ENCODE data around the gene GLE1. TPM values are rescaled to one million over a fixed set of nuclear protein-coding genes. Genes with fewer than 3 reads are reported as not detected.

The GLE1 gene
- total RNA-seq, 2 experiments from 2014 or later, result 46.3 to 46.9 TPM

- CTCF ChIA-PET, result no interaction called here
- POLR2A ChIA-PET, result no interaction called here
Measured at GRCh38 chr9:128546504-128546903, 42.0 kb downstream of the GLE1 start.

- POLR2A ChIA-PET, result no interaction called here
- CTCF ChIA-PET, result no interaction called here
Measured at GRCh38 chr9:128548876-128549275, 44.4 kb downstream of the GLE1 start.

- ChIA-PET POLR2A (interaction anchor here (0.6 to 1.9 kb wide), 6 partner anchors 10 to 274 kb away, joined by 3 to 5 read pairs (median 4); partner anchors contain the start of genes GLE1, GOLGA2 and SWI5), CTCF (interaction anchor here (0.6 kb wide), 2 partner anchors 488 to 1594 kb away, joined by 4 read pairs; no protein-coding TSS in a partner anchor)
Measured at GRCh38 chr9:128550226-128550625, 45.7 kb downstream of the GLE1 start.

- CTCF ChIA-PET, result interaction anchor here (0.9 kb wide), 1 partner anchor 112 kb away, joined by 3 read pairs; no protein-coding TSS in a partner anchor
- POLR2A ChIA-PET, result interaction anchor here (0.6 to 1.9 kb wide), 8 partner anchors 7 to 480 kb away, joined by 3 to 12 read pairs (median 4); partner anchors contain the start of genes GLE1, GOLGA2 and SWI5
Measured at GRCh38 chr9:128550770-128551656, 46.5 kb downstream of the GLE1 start.

GRCh38 chr9:128551657-128552152, 47.2 kb downstream of the GLE1 start:
- CTCF ChIA-PET, result interaction anchor here (0.9 to 1.5 kb wide), 3 partner anchors 24 to 622 kb away, joined by 3 to 4 read pairs (median 3); no protein-coding TSS in a partner anchor

GRCh38 chr9:128552153-128552743, 47.7 kb downstream of the GLE1 start, which contains the start of gene SPTAN1:
Gene SPTAN1, plus strand, starts transcription at chr9:128552587. Its CDS starts 14,154 bp downstream, at chr9:128566741.
- POLR2A ChIA-PET, result interaction anchor here (0.5 to 1.6 kb wide), 9 partner anchors 8 to 361 kb away, joined by 3 to 6 read pairs (median 4); partner anchors contain the start of genes CIZ1 and GLE1
- CTCF ChIA-PET, result interaction anchor here (0.8 to 1.5 kb wide), 4 partner anchors 10 to 621 kb away, joined by 3 to 4 read pairs (median 3); no protein-coding TSS in a partner anchor

More at GRCh38 chr9:128551657-128552152, 47.2 kb downstream of the GLE1 start:
- POLR2A ChIA-PET, result interaction anchor here (0.5 to 1.6 kb wide), 6 partner anchors 8 to 360 kb away, joined by 3 to 6 read pairs (median 4); partner anchors contain the start of genes CIZ1 and GLE1

GRCh38 chr9:128552744-128553440, 48.4 kb downstream of the GLE1 start:
- CTCF ChIA-PET, result interaction anchor here (0.8 to 1.5 kb wide), 4 partner anchors 9 to 621 kb away, joined by 3 to 4 read pairs (median 3); no protein-coding TSS in a partner anchor
- POLR2A ChIA-PET, result interaction anchor here (0.6 to 1.6 kb wide), 7 partner anchors 9 to 218 kb away, joined by 3 to 4 read pairs (median 4); partner anchors contain the start of gene GLE1

- CTCF ChIA-PET, result interaction anchor here (0.9 to 1.5 kb wide), 2 partner anchors 8 to 115 kb away, joined by 3 read pairs; no protein-coding TSS in a partner anchor
Measured at GRCh38 chr9:128553728-128554127, 49.2 kb downstream of the GLE1 start.

GRCh38 chr9:128554155-128554862, 49.8 kb downstream of the GLE1 start:
- POLR2A ChIA-PET, result no interaction called here
- CTCF ChIA-PET, result interaction anchor here (0.9 kb wide), 1 partner anchor 115 kb away, joined by 3 read pairs; no protein-coding TSS in a partner anchor

More at GRCh38 chr9:128553728-128554127, 49.2 kb downstream of the GLE1 start:
- POLR2A ChIA-PET, result interaction anchor here (1.0 kb wide), 1 partner anchor 34 kb away, joined by 3 read pairs; no protein-coding TSS in a partner anchor

GRCh38 chr9:128555180-128555721, 50.7 kb downstream of the GLE1 start:
- ChIA-PET POLR2A (interaction anchor here (0.6 kb wide), 1 partner anchor 134 kb away, joined by 3 read pairs; no protein-coding TSS in a partner anchor), CTCF (no interaction called here)

GRCh38 chr9:128556276-128556675, 51.8 kb downstream of the GLE1 start:
- CTCF ChIA-PET, result no interaction called here
- POLR2A ChIA-PET, result no interaction called here

GRCh38 chr9:128556926-128557634, 52.6 kb downstream of the GLE1 start:
- CTCF ChIA-PET, result no interaction called here
- POLR2A ChIA-PET, result no interaction called here

GRCh38 chr9:128558431-128559310, 54.2 kb downstream of the GLE1 start:
- POLR2A ChIA-PET, result interaction anchor here (2.0 kb wide), 1 partner anchor 8 kb away, joined by 5 read pairs; no protein-coding TSS in a partner anchor
- CTCF ChIA-PET, result no interaction called here

GRCh38 chr9:128565578-128565977, 61.1 kb downstream of the GLE1 start:
- ChIA-PET CTCF (interaction anchor here (0.8 kb wide), 1 partner anchor 8 kb away, joined by 3 read pairs; no protein-coding TSS in a partner anchor), POLR2A (interaction anchor here (0.7 kb wide), 1 partner anchor 13 kb away, joined by 4 read pairs; no protein-coding TSS in a partner anchor)

GRCh38 chr9:128568470-128569078, 64.1 kb downstream of the GLE1 start:
- POLR2A ChIA-PET, result interaction anchor here (1.1 kb wide), 1 partner anchor 8 kb away, joined by 3 read pairs; no protein-coding TSS in a partner anchor
- CTCF ChIA-PET, result no interaction called here

Data from activated CD8-positive, alpha-beta memory T cell treated with anti-CD3 and anti-CD28 coated beads for 36 hours (primary cell).